ENCODE data around the gene ADARB2. TPM values are rescaled to one million over a fixed set of nuclear protein-coding genes. Genes with fewer than 3 reads are reported as not detected.
"Not testable (repeated sequence)": the region's sequence is repeated elsewhere in the genome, so short reads cannot be mapped to it uniquely, and the experiment has no call there.

The ADARB2 gene
- total RNA-seq, 4 donors from 2014 or later = 2.3 to 3.7 (median 2.6) TPM

DNA sequence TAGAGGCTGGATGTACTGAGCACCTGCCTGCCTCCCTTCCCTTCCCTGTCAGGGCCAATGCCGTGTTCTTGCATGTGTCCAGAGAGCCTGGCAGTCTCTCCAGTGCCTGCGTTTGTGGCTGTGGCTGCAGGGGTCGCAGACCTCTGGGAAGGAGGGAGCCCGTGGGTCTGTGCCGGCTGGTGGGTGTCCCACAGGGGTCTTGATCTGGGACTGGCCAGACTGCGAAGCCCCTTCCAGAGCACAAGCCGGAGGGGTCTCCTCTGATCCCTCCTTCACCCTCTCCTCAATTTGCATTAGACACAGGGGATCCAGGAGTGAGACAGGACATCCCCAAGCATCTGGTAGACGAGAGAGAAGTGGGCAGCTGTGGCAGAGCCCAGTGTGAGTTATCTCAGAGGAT is 199.2 kb downstream of the ADARB2 start:
- H3K9me3 ChIP-seq = no peaks in the 10 kb centered on the region
- no peak overlapping the region for H3K4me3 ChIP-seq
- intact Hi-C loops (cut with DNase I) = no loop called here
- DNase-seq (ENCODE audit: extremely low spot score) = no peak
- peaks cover 0 to 12% (median 0%) of the 10 kb centered on the region in 4 donors for H3K27me3 ChIP-seq
- 69% methylated on average over 7 of the region's 8 CpGs for WGBS
- H3K27ac ChIP-seq (replicated peaks in 1 of 4) = no peak overlapping the region
- H3K36me3 ChIP-seq = no peaks in the 10 kb centered on the region
- no peak for TF ChIP-seq EP300 (IDR thresholded peaks at IDR 0.05)
- H3K4me1 ChIP-seq = no peaks in the 10 kb centered on the region

GRCh38 chr10:1537449-1537848 is 199.9 kb downstream of the ADARB2 start:
- H3K9me3 ChIP-seq; intact Hi-C loops (cut with DNase I); H3K27ac ChIP-seq (replicated peaks in 1 of 4); H3K36me3 ChIP-seq; H3K4me3 ChIP-seq; H3K4me1 ChIP-seq; DNase-seq (ENCODE audit: extremely low spot score): not testable (repeated sequence)
- 72% methylated on average over 2 of the region's 2 CpGs for WGBS
- peaks cover 0 to 13% (median 0%) of the 10 kb centered on the region in 4 donors for H3K27me3 ChIP-seq

- Histone ChIP-seq H3K4me1 (no peaks in the 10 kb centered on the region), H3K4me3 (no peak overlapping the region), H3K36me3 (no peaks in the 10 kb centered on the region), H3K27me3 (peaks cover 0 to 14% (median 0%) of the 10 kb centered on the region in 4 donors), H3K9me3 (no peaks in the 10 kb centered on the region), H3K27ac (replicated peaks in 1 of 4) (no peak overlapping the region)
- WGBS = 77% methylated on average over 7 of the region's 7 CpGs
- TF ChIP-seq POLR2A (IDR thresholded peaks at IDR 0.05; ENCODE audit: low read depth) (no peak), EP300 (IDR thresholded peaks at IDR 0.05) (no peak), CTCF (IDR thresholded peaks at IDR 0.05) (no peak), POLR2AphosphoS5 (IDR thresholded peaks at IDR 0.05) (no peak)
- intact Hi-C loops (cut with DNase I) = no loop called here
- no peak for DNase-seq (ENCODE audit: extremely low spot score)
These were observed 201.0 kb downstream of the ADARB2 start for GRCh38 chr10:1536341-1536740.

DNA sequence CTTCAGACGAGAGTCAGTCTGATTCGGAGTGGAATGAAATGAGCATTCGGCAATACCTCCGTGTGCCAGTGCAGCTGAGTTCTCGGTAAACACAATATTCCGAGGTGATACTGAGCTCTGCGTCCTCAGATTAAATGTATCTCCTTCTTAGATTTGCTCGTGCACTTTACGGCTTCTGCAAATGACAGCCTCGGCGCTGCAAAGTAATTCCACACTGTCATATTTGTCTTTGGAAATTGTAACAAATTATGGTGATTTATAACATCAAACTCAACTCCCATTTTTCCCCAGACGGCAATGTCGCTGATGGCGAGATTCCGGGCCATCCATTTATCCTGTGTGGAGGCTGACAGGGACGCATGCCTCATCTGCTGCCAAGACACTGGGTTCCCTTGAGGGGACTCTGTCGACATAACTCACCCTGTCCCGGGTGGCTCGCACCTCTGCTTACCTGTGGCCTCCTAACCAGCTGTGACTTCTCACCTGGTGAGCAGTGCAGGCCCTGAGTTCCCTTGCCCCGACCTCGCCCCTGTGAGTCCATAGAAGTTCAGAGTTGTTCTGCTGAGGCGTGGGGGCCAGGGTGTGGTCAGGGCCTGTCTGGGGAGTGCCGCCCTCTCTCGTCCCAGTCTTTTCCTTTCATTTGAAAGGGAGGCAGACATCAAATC is 201.9 kb downstream of the ADARB2 start:
- no peaks in the 10 kb centered on the region for H3K9me3 ChIP-seq
- intact Hi-C loops (cut with DNase I) = no loop called here
- H3K27ac ChIP-seq (replicated peaks in 1 of 4) = no peak overlapping the region
- peaks cover 0 to 22% (median 0%) of the 10 kb centered on the region in 4 donors for H3K27me3 ChIP-seq
- 63% methylated on average over 24 of the region's 24 CpGs for WGBS
- H3K4me1 ChIP-seq = no peaks in the 10 kb centered on the region
- no peak for DNase-seq (ENCODE audit: extremely low spot score)
- no peak overlapping the region for H3K4me3 ChIP-seq
- TF ChIP-seq POLR2A (IDR thresholded peaks at IDR 0.05; ENCODE audit: low read depth) = no peak
- TF ChIP-seq EP300 (IDR thresholded peaks at IDR 0.05) = no peak
- TF ChIP-seq POLR2AphosphoS5 (IDR thresholded peaks at IDR 0.05) = no peak
- TF ChIP-seq CTCF (IDR thresholded peaks at IDR 0.05) = no peak
- no peaks in the 10 kb centered on the region for H3K36me3 ChIP-seq

DNA sequence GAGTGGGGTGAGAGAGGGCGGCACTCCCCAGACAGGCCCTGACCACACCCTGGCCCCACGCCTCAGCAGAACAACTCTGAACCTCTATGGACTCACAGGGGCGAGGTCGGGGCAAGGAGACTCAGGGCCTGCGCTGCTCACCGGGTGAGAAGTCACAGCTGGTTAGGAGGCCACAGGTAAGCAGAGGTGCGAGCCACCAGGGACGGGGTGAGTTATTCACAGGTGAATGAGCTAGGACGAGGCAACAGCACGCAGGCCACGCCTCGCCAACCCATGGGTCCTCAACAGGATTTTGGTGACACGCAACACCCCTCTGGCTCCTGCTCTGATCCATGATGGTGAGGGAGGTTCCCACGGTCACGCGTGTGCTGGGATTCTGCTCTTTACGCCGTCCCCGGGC is 202.5 kb downstream of the ADARB2 start:
- TF ChIP-seq POLR2AphosphoS5 (IDR thresholded peaks at IDR 0.05) (no peak), EP300 (IDR thresholded peaks at IDR 0.05) (no peak), CTCF (IDR thresholded peaks at IDR 0.05) (no peak), POLR2A (IDR thresholded peaks at IDR 0.05; ENCODE audit: low read depth) (no peak)
- 81% methylated on average over 16 of the region's 19 CpGs for WGBS
- no peaks in the 10 kb centered on the region for H3K4me1 ChIP-seq
- H3K27me3 ChIP-seq = peaks cover 0 to 29% (median 0%) of the 10 kb centered on the region in 4 donors
- H3K36me3 ChIP-seq = no peaks in the 10 kb centered on the region
- H3K4me3 ChIP-seq = no peak overlapping the region
- H3K27ac ChIP-seq (replicated peaks in 1 of 4) = no peak overlapping the region
- no peaks in the 10 kb centered on the region for H3K9me3 ChIP-seq
- intact Hi-C loops (cut with DNase I) = no loop called here
- no peak for DNase-seq (ENCODE audit: extremely low spot score)

DNA sequence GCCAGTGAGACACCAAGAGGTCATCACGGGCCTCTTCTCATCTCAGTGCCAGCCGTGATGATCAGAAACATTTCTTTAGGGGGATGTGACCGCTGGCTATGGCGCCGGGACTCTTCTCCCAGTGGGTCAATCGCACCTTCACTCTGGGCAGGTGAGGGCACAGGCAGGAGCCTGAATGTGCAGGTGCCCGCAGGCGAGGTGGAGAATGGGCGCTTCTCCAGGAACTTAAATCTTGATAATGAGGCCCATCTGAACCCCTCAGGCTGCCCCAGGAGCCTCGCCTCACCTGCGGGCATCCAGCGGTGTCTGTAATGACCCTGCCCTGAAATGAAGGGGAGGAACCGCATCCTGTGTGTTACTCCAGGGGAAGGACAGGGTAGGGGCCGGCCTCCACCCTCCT is 204.7 kb downstream of the ADARB2 start:
- intact Hi-C loops (cut with DNase I) = no loop called here
- Histone ChIP-seq H3K27ac (replicated peaks in 1 of 4) (no peak overlapping the region), H3K36me3 (no peaks in the 10 kb centered on the region), H3K9me3 (no peaks in the 10 kb centered on the region), H3K4me1 (no peaks in the 10 kb centered on the region), H3K4me3 (no peak overlapping the region), H3K27me3 (peaks cover 0 to 42% (median 0%) of the 10 kb centered on the region in 4 donors)
- WGBS = 88% methylated on average over 5 of the region's 14 CpGs
- DNase-seq (ENCODE audit: extremely low spot score) = no peak
- no peak for TF ChIP-seq EP300 (IDR thresholded peaks at IDR 0.05)
- TF ChIP-seq POLR2AphosphoS5 (IDR thresholded peaks at IDR 0.05) = no peak
- no peak for TF ChIP-seq CTCF (IDR thresholded peaks at IDR 0.05)
- no peak for TF ChIP-seq POLR2A (IDR thresholded peaks at IDR 0.05; ENCODE audit: low read depth)

All from esophagus muscularis mucosa (tissue), 4 donors.